GM18498 (cell line): Measurements from ENCODE around the gene USP2.

Experiments
- ATAC-seq: cut with Tn5 transposase; IDR thresholded peaks from one replicate; pipeline ENCODE4 v1.9.1; 2021; ENCODE audit warnings: mild to moderate bottlenecking, moderate library complexity; ENCODE audit not compliant: unreplicated experiment

USP2 gene

GRCh38 chr11:119377961-119378667 lies 3.4 kb downstream of the USP2 start:
- no peak for ATAC-seq

DNA sequence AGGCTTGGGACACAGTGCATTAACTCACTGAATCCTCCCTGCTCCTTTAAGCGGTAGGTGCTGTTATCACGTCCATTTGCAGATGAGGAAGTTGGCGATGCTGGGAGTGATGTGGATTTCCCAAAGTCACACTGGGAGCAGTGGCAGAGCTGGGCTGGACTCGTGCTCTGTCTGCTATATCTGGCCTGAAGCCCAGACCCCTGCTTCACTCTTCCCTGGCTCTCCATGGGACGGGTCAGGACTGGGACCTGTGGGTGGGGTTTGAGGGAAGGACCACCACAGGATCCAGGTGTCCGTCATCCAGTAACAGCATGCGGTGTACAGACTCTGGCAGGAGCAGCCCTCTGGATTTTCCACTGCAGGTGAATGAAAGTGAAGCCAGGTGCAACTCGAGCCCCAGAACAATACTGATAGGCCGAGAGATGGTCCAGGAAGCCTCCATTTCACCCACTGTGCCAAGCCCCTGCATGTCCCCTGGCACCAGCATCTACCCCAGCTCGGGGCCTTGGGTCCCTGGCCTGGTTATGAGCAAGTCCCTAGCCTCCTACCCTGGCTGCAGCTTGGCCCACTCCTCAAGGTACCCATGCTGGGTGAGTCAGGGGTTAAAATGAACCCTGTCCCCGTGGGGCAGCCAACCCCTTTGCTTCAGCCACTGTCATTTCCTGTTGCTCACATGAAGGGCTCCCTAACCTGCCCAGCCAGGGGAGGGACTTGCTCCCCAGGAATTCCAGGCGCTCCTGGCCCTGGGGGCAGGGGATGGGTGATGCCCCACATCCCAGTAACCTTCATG lies 4.2 kb downstream of the USP2 start:
- no peak for ATAC-seq

DNA sequence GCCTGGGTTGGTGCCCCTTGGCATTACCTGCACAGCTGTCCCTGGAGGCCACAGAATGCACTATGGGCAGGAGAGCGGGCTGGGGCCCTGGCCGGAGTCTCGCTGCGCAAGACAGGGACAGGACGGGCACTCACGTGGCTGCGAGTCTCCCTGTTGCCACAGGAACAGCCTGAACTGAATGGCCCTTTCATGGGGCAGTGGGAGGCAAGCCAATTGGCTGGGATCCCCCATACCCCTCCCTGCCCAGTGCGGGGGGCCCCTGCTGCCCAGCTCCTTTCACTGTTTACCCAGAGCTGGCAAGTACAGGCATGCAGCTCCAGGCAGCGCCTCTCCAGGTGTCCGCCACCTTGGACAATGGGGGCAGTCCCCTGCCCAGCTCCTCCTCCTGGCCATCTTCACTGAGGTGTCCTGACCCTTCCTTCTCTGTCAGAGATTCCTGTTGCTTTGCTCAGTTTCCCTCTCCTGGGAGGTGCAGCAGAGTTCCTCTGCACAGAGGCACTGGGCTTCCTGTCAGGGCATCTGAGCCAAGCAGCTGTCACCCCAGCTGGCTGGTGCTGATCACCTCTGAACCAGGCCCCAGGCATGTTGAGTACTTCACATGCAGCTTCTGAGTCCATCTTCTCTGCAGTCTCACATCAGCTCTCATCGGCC lies 5.2 kb downstream of the USP2 start:
- no peak for ATAC-seq

DNA sequence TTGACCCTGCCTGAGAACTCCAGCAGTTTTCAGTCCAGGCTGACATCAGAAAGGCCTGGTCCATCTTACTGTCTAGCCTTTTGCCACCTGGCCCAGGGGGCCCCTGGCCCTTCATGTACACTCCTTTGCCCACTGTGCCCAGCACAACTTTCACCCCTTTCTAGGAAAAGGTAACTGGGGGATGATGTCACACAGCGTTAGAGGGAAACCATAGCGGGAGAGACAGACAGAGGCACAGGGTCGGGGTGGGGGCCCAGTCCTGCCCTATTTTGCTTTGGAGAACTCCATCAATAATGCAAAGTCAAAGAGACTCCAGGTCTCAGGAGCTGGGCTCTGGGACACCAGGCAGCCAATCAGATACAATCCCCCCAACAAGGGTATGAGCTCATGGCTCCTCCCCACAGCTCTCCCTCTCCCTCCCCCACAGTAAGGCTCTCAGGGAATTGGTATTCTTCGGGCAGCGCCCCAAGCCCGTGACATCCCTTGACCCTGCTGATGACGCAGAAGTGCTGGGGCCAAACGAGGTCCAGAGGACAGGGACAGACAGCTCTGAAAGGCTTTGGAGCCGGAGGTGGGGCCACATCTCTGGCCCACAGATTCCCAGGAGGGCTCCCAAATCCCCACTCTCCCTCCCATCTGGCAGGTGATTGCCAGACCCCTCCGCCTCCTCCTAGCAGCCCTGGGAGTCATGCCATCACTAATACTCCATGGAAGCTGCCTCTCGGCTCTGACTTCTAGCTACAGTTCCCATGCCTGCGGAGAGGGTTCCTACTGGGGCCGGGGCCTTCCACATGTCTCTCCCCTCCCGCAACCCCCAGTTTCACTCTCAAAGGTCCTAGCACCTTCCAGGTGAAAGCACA lies 5.9 kb downstream of the USP2 start:
- ATAC-seq, result no peak

DNA sequence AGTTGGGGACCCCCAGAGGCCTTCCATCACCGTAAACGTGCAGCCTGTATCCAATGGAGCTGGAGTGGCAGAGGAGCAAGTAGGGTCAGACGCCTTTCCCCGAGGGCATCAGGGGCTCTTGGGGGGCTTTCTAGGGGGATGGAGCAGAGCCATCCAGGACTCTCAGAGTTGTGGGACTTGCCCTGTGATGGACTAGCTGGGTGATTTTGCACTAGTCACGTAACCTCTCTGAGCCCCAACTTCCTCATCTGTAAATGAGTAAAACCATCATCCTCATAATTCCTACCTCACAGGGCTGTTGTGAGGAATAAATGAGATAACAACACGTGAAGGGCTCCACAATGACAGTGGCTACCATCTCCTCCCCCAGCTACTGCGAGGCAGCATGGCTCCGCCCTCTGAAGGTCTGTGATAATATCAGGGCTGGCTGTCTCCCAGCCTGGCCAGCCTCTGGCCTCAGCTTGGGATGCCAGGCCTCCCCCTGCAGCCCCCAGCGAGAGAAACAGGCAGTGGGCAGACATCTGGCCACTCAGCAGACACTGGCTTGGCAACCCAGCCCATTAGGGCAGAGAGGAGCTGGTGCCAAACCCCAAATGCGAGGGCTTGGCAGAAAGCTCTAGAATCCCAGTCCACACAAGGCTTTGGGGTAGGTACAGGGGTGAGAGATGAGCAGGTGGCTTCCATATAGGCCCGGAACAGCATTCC lies 6.7 kb downstream of the USP2 start:
- ATAC-seq, result no peak

GRCh38 chr11:119373921-119374631 lies 7.4 kb downstream of the USP2 start:
- no peak for ATAC-seq

- no peak for ATAC-seq
These were observed 8.2 kb downstream of the USP2 start for GRCh38 chr11:119373059-119373920.

DNA sequence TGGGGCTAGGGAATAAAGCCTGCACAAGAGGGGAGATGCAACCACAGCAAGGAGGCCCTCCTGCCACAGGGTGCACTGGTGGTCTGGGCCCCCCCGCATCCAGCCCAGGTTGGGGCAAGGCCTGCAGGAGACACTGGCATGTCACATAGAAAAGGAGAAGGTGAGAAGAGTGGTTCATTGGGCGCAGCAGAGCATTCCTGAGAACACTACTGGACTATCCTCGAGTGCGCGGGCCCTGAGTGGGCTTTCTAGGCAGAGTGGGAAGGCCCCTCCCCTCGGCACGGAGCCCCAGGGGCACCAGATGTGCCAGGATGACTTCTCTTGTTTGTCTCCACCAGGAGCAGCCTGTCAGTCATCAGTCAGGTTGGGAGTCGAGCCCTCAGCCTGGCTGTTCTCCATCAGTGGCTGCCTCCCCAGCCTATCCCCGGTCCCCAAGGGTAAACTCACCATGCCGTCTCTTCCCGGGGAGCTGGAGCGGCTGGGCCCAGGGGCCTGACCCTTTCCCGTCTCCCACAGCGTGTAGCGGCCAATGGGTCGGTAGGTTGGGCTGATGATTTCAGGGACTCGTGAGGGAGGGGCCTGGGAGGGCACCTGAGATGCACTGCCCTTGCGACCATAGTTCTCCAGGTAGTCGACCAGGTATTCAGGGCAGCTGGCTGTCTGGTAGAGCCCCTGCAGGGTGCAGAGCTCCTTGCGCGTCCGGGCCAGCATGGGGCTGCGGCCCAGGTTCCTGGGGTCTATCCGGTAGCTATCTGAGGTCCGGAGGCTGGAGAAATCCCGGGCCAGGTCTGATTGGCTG lies 9.0 kb downstream of the USP2 start:
- ATAC-seq, result no peak

DNA sequence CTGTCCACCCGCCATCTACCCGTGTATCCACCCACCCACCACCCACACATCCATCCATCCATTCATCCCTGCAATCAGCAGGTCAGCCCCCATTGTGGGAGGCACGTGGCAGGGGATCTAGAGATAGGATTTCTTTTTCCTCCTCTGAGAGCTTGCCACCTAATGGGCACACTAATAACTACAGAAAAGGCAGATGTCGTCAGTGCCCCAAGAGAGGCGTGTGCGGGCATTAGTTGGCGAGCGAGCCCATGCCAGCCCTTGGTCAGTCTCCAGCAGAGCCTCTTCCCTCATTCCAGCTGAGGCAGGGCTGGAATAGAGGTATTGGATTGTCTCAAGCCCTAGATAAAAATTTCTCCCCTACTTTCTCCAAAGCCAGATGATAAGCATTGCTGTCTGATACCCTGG lies 9.7 kb downstream of the USP2 start:
- no peak for ATAC-seq

GRCh38 chr11:119371067-119371601 lies 10.4 kb downstream of the USP2 start:
- no peak for ATAC-seq

DNA sequence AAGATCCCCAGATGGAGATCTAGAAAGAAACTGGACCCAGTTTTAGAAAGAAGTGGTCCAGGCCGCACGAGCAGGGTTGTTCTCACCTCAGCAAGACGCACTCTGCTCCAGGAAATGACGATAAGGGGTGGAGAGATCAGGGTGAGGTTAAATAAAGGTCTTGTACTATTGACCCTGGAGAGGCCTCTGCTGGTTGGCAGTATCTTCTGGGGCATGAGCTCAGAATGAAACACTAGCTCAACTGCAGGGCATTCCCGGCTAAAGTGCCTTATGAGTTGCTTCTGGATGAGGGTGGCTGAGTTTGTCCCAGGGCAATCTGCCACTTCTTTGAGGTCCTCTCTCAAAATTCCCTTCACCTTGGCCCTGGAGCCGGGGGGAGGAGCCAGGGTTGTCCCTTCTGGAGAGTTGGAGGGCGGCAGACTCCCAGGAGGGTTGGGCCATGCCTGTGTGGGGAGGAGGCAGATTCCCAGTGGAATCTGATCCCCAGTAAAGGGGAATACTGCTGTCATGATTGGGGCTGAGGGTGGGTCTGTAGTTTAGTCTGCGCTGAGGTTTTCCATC lies 10.9 kb downstream of the USP2 start:
- ATAC-seq, result no peak

- no peak for ATAC-seq
These were observed 12.2 kb downstream of the USP2 start for GRCh38 chr11:119369132-119369925.

DNA sequence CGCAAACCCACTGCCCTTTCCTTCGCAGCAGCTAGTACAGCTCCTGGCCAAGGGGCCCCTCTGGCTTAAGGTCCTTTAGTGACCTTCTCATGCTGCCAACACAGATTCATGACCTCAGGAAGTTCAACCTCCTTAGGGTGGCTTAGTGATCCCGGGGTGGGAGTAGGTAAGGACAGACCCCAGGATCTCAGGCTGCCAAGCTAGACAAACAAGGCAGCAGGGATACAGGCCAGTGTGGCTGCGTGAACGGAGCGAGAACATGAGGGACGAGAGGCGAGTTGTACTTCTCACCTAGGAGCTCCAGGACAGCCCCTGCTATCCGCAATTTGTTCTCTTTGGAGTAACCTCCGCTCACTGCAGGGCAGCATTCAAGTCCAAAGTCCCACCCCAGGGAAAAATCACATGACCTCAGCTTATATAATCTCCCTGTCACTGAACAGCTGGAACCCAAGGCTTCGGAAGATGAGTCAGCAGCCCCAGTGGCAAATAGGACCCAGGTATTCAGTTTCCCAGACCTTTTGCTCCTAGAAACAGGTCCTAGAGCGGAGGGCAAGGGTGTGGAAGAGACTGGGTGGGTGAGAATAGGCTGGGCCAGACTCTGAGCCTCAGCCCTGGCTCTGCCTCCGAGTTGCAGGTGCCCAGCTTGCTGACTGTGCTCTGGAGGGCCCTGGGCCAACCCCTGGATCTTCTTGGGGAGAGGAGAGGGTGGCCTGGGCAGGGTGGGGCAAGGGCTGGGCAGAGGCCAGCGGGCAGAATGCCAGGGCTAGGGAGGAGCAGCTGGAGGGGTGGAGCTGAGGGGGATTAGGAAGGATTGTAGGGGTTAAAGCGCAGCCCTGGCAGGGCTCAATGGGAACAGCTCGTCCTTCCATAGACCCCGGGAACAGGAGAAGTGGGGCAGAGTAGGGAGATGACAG lies 13.1 kb downstream of the USP2 start:
- no peak for ATAC-seq

GRCh38 chr11:119367661-119368120 lies 13.8 kb downstream of the USP2 start:
- no peak for ATAC-seq
